Stimulated activated naive CD4-positive, alpha-beta T cell (primary cell): ENCODE results near the gene MRGPRF.

Experiments used
- DNase-seq, 6 experiments: peaks; one replicate each; lab custom pipeline; 2025; lab: John Stamatoyannopoulos, UW

MRGPRF gene

GRCh38 chr11:68963779-68964178 lies 49.3 kb downstream of the MRGPRF start:
- DNase-seq = no peak

- DNase-seq = peak in 5 of 6 experiments; percentile 12 to 63 (median 26)
Observed at GRCh38 chr11:68962527-68963250, 50.4 kb downstream of the MRGPRF start.

GRCh38 chr11:68961245-68961644 lies 51.8 kb downstream of the MRGPRF start:
- DNase-seq = no peak

- no peak for DNase-seq
Observed at GRCh38 chr11:68960294-68961071, 52.6 kb downstream of the MRGPRF start.

- DNase-seq = no peak
Observed at GRCh38 chr11:68959465-68960293, 53.4 kb downstream of the MRGPRF start.

GRCh38 chr11:68958211-68958610 lies 54.8 kb downstream of the MRGPRF start:
- no peak for DNase-seq

- DNase-seq = no peak
Observed at GRCh38 chr11:68956547-68957254, 56.3 kb downstream of the MRGPRF start.

GRCh38 chr11:68956142-68956541 lies 56.9 kb downstream of the MRGPRF start:
- DNase-seq = peak in 2 of 6 experiments; percentile 7 to 22

- no peak for DNase-seq
Observed at GRCh38 chr11:68955607-68955958, 57.5 kb downstream of the MRGPRF start.

- no peak for DNase-seq
Observed at GRCh38 chr11:68954836-68955606, 58.0 kb downstream of the MRGPRF start.
